NOMO-1 (cell line): ENCODE measurements around the gene CDKN2AIP.

ENCODE experiments used
- DNase-seq, 2 experiments: peaks; one replicate each; lab custom pipeline; 2025; ENCODE audit not compliant: unreplicated experiment in 2 of 2; lab: John Stamatoyannopoulos, UW

CDKN2AIP gene

DNA sequence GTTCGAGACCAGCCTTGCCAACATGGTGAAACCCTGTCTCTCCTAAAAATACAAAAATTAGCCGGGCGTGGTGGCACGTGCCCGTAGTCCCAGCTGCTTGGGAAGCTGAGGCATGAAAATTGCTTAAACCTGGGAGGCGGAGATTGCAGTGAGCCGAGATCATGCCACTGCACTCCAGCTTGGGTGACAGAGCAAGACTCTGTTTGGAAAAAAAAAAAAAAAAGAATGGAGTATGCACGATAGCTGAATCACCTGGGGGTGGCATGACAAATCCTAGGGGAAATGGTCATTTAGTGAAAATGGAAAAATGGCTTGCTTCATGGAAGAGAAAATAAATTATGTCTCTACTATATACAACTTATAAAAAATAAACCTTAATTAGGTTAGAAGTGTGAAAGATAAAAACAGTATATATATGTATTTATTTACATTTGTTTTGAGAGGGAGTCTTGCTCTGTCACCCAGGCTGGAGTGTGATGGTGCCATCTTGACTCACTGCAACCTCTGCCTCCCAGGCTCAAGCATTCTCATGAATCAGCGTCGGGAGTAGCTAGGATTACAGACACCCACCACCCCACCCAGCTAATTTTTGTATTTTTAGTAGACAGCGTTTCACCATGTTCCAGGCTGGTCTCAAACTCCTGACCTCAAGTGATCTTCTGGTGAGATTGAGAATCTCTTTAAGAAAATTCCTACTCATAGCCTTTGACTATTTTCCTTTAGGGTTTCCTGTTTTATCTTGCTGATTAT is 41.1 kb downstream of the CDKN2AIP start:
- no peak for DNase-seq

GRCh38 chr4:183492791-183493222 is 48.4 kb downstream of the CDKN2AIP start:
- DNase-seq = no peak

DNA sequence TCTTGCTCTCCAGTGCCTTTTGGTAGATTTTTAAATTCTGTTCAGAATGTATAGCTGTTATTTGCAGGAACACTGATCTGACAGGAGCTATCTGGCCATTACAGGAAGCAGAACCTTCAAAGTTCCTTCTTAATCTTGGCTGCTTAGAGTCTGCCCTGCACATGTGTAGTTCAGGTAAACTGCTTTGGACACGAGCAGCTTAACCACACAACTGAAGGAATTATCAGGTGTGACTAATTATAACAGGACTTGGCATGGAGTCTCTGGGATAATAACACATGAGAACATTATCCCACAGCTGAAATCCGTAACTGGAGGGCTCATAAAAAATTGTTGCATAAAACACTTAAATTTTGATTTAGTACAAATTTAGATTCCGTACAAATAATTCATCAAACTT is 48.8 kb downstream of the CDKN2AIP start:
- DNase-seq = no peak

GRCh38 chr4:183495184-183495583 is 50.7 kb downstream of the CDKN2AIP start:
- DNase-seq = no peak
